Measurements from ENCODE around the gene MBP. TPM values are rescaled to one million over a fixed set of nuclear protein-coding genes. Genes with fewer than 3 reads are reported as not detected.
A peak's percentile ranks its signal among the peaks of the same experiment; 100 is the strongest.

Gene MBP
- total RNA-seq, 1 donor from 2014 or later, result 9.7 TPM

- TF ChIP-seq, protein P1, sequence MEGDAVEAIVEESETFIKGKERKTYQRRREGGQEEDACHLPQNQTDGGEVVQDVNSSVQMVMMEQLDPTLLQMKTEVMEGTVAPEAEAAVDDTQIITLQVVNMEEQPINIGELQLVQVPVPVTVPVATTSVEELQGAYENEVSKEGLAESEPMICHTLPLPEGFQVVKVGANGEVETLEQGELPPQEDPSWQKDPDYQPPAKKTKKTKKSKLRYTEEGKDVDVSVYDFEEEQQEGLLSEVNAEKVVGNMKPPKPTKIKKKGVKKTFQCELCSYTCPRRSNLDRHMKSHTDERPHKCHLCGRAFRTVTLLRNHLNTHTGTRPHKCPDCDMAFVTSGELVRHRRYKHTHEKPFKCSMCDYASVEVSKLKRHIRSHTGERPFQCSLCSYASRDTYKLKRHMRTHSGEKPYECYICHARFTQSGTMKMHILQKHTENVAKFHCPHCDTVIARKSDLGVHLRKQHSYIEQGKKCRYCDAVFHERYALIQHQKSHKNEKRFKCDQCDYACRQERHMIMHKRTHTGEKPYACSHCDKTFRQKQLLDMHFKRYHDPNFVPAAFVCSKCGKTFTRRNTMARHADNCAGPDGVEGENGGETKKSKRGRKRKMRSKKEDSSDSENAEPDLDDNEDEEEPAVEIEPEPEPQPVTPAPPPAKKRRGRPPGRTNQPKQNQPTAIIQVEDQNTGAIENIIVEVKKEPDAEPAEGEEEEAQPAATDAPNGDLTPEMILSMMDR (IDR thresholded peaks at IDR 0.05; ENCODE audit: unreplicated experiment), result no peak
- DNase-seq (ENCODE audit: low spot score), result no peak
- no peaks in the 10 kb centered on the region for H3K9me3 Mint-ChIP-seq (ENCODE audit: unreplicated experiment)
- no peaks in the 10 kb centered on the region for H3K27me3 Mint-ChIP-seq (ENCODE audit: unreplicated experiment)
- H3K4me1 Mint-ChIP-seq (ENCODE audit: unreplicated experiment), result no peaks in the 10 kb centered on the region
- H3K36me3 Mint-ChIP-seq (ENCODE audit: low read depth, unreplicated experiment), result peaks cover 4% of the 10 kb centered on the region
- H3K27ac Mint-ChIP-seq (ENCODE audit: unreplicated experiment), result no peak overlapping the region
- no peak overlapping the region for H3K4me3 Mint-ChIP-seq (ENCODE audit: unreplicated experiment)
Measured at GRCh38 chr18:77062518-77063003, 70.0 kb downstream of the MBP start.

- Mint-ChIP-seq H3K27me3 (ENCODE audit: unreplicated experiment) (peaks cover 3% of the 10 kb centered on the region), H3K4me3 (ENCODE audit: unreplicated experiment) (no peak overlapping the region), H3K9me3 (ENCODE audit: unreplicated experiment) (no peaks in the 10 kb centered on the region), H3K27ac (ENCODE audit: unreplicated experiment) (no peak overlapping the region), H3K36me3 (ENCODE audit: low read depth, unreplicated experiment) (peaks cover 4% of the 10 kb centered on the region), H3K4me1 (ENCODE audit: unreplicated experiment) (peaks cover 3% of the 10 kb centered on the region)
- DNase-seq (ENCODE audit: low spot score), result no peak
- TF ChIP-seq, protein P1 (IDR thresholded peaks at IDR 0.05; ENCODE audit: unreplicated experiment), result no peak
Measured at GRCh38 chr18:77061946-77062517, 70.6 kb downstream of the MBP start.

DNA sequence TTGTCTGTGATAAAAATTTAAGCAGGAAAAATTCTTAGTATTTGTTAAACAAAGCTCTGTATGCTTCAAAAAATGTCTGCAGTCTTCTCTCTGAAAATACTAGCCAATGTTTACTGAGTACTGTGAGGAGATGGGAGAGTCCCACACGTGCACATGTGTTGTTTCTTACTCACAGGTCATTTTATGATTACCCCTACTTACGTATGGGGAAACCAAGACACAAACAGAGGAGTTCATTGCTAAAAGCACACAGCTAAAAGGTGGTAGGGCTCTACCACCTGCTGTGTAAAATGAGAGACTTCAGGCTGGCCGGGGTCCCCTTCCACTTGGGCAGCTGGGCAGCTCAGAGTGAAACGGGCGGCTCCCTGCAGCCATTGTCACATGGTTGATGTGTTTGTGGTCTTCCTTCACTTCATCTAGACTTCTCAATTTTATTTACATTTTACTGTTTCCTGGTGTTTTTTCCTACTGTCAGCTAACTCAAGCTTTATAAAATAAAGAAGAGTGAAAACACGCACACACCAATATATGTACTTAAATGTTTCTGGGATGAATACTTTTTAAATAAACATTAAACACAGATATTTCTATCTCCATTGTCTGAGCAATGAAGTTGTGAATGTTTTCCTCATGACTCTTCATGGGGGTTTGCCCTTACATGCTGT lies 71.2 kb downstream of the MBP start:
- Mint-ChIP-seq H3K27me3 (ENCODE audit: unreplicated experiment) (peaks cover 6% of the 10 kb centered on the region), H3K9me3 (ENCODE audit: unreplicated experiment) (no peaks in the 10 kb centered on the region), H3K27ac (ENCODE audit: unreplicated experiment) (no peak overlapping the region), H3K4me3 (ENCODE audit: unreplicated experiment) (no peak overlapping the region), H3K36me3 (ENCODE audit: low read depth, unreplicated experiment) (peaks cover 4% of the 10 kb centered on the region), H3K4me1 (ENCODE audit: unreplicated experiment) (peaks cover 10% of the 10 kb centered on the region)
- DNase-seq (ENCODE audit: low spot score), result no peak
- TF ChIP-seq, protein P1 (IDR thresholded peaks at IDR 0.05; ENCODE audit: unreplicated experiment), result no peak

GRCh38 chr18:77060151-77060550 lies 72.4 kb downstream of the MBP start:
- DNase-seq (ENCODE audit: low spot score), result no peak
- Mint-ChIP-seq H3K36me3 (ENCODE audit: low read depth, unreplicated experiment) (no peaks in the 10 kb centered on the region), H3K4me3 (ENCODE audit: unreplicated experiment) (no peak overlapping the region), H3K4me1 (ENCODE audit: unreplicated experiment) (peaks cover 20% of the 10 kb centered on the region), H3K27me3 (ENCODE audit: unreplicated experiment) (peaks cover 10% of the 10 kb centered on the region), H3K27ac (ENCODE audit: unreplicated experiment) (no peak overlapping the region), H3K9me3 (ENCODE audit: unreplicated experiment) (no peaks in the 10 kb centered on the region)
- TF ChIP-seq, protein P1 (IDR thresholded peaks at IDR 0.05; ENCODE audit: unreplicated experiment), result no peak

GRCh38 chr18:77059294-77059916 lies 73.2 kb downstream of the MBP start:
- Mint-ChIP-seq H3K36me3 (ENCODE audit: low read depth, unreplicated experiment) (no peaks in the 10 kb centered on the region), H3K9me3 (ENCODE audit: unreplicated experiment) (no peaks in the 10 kb centered on the region), H3K27ac (ENCODE audit: unreplicated experiment) (no peak overlapping the region), H3K4me3 (ENCODE audit: unreplicated experiment) (no peak overlapping the region), H3K27me3 (ENCODE audit: unreplicated experiment) (peaks cover 13% of the 10 kb centered on the region), H3K4me1 (ENCODE audit: unreplicated experiment) (peaks cover 27% of the 10 kb centered on the region)
- TF ChIP-seq, protein P1 (IDR thresholded peaks at IDR 0.05; ENCODE audit: unreplicated experiment), result peak; percentile 63
- peak; percentile 59 for DNase-seq (ENCODE audit: low spot score)
